ENCODE data around the gene MYOC. TPM values are rescaled to one million over a fixed set of nuclear protein-coding genes. Genes with fewer than 3 reads are reported as not detected.
"Not testable (repeated sequence)": the region's sequence is repeated elsewhere in the genome, so short reads cannot be mapped to it uniquely, and the experiment has no call there.

Gene MYOC
- total RNA-seq, 1 donor, result not detected

- H3K27me3 ChIP-seq (ENCODE audit: insufficient read depth, low read length); H3K4me1 ChIP-seq (ENCODE audit: insufficient read depth, low read length); H3K9me3 ChIP-seq (ENCODE audit: low read depth, low read length); H3K4me3 ChIP-seq (ENCODE audit: low read length): not testable (repeated sequence)
These were observed 52.2 kb downstream of the MYOC start for GRCh38 chr1:171600310-171600709.

GRCh38 chr1:171597203-171597602, 55.3 kb downstream of the MYOC start:
- Histone ChIP-seq H3K4me3 (ENCODE audit: low read length) (no peak overlapping the region), H3K9me3 (ENCODE audit: low read depth, low read length) (no peaks in the 10 kb centered on the region), H3K27me3 (ENCODE audit: insufficient read depth, low read length) (no peaks in the 10 kb centered on the region), H3K4me1 (ENCODE audit: insufficient read depth, low read length) (no peaks in the 10 kb centered on the region)

- Histone ChIP-seq H3K27me3 (ENCODE audit: insufficient read depth, low read length) (no peaks in the 10 kb centered on the region), H3K4me1 (ENCODE audit: insufficient read depth, low read length) (no peaks in the 10 kb centered on the region), H3K9me3 (ENCODE audit: low read depth, low read length) (no peaks in the 10 kb centered on the region), H3K4me3 (ENCODE audit: low read length) (no peak overlapping the region)
These were observed 55.8 kb downstream of the MYOC start for GRCh38 chr1:171596705-171597104.

GRCh38 chr1:171596119-171596518, 56.4 kb downstream of the MYOC start:
- Histone ChIP-seq H3K4me1 (ENCODE audit: insufficient read depth, low read length) (no peaks in the 10 kb centered on the region), H3K27me3 (ENCODE audit: insufficient read depth, low read length) (no peaks in the 10 kb centered on the region), H3K4me3 (ENCODE audit: low read length) (no peak overlapping the region), H3K9me3 (ENCODE audit: low read depth, low read length) (no peaks in the 10 kb centered on the region)

- H3K4me3 ChIP-seq (ENCODE audit: low read length), result no peak overlapping the region
These were observed 57.2 kb downstream of the MYOC start for GRCh38 chr1:171595324-171595723.

GRCh38 chr1:171590022-171590421, 62.5 kb downstream of the MYOC start:
- Histone ChIP-seq H3K9me3 (ENCODE audit: low read depth, low read length) (no peaks in the 10 kb centered on the region), H3K4me3 (ENCODE audit: low read length) (no peak overlapping the region), H3K4me1 (ENCODE audit: insufficient read depth, low read length) (no peaks in the 10 kb centered on the region), H3K27me3 (ENCODE audit: insufficient read depth, low read length) (no peaks in the 10 kb centered on the region)

More at GRCh38 chr1:171595324-171595723, 57.2 kb downstream of the MYOC start:
- Histone ChIP-seq H3K27me3 (ENCODE audit: insufficient read depth, low read length) (no peaks in the 10 kb centered on the region), H3K9me3 (ENCODE audit: low read depth, low read length) (no peaks in the 10 kb centered on the region), H3K4me1 (ENCODE audit: insufficient read depth, low read length) (no peaks in the 10 kb centered on the region)

- no peaks in the 10 kb centered on the region for H3K4me1 ChIP-seq (ENCODE audit: insufficient read depth, low read length)
- no peak overlapping the region for H3K4me3 ChIP-seq (ENCODE audit: low read length)
- no peaks in the 10 kb centered on the region for H3K9me3 ChIP-seq (ENCODE audit: low read depth, low read length)
- H3K27me3 ChIP-seq (ENCODE audit: insufficient read depth, low read length), result no peaks in the 10 kb centered on the region
These were observed 64.3 kb downstream of the MYOC start for GRCh38 chr1:171588230-171588629.

GRCh38 chr1:171585715-171586114, 66.8 kb downstream of the MYOC start:
- H3K4me3 ChIP-seq (ENCODE audit: low read length), result no peak overlapping the region
- no peaks in the 10 kb centered on the region for H3K4me1 ChIP-seq (ENCODE audit: insufficient read depth, low read length)
- no peaks in the 10 kb centered on the region for H3K9me3 ChIP-seq (ENCODE audit: low read depth, low read length)
- H3K27me3 ChIP-seq (ENCODE audit: insufficient read depth, low read length), result no peaks in the 10 kb centered on the region

Other genes starting within 250 kb of the MYOC start
- gene PRRC2C, start 167.2 kb downstream of the MYOC start, total RNA-seq, result 179 TPM
- gene MYOCOS, start 30.4 kb downstream of the MYOC start, total RNA-seq, result not detected
- gene VAMP4, start 89.4 kb upstream of the MYOC start, total RNA-seq, result 13.5 TPM
- gene METTL13, start 129.0 kb upstream of the MYOC start, total RNA-seq, result 1.6 TPM
- gene DNM3, start 188.8 kb upstream of the MYOC start, total RNA-seq, result 20.5 TPM

All from mononuclear cell (primary cell).